Stimulated activated CD4-positive, alpha-beta T cell treated with anti-CD3 and anti-CD28 coated beads, Interleukin-2, amount 100 ng/mL, for 48 hours (primary cell): Measurements from ENCODE around the gene KCNJ4.

Experiments used
- DNase-seq, 2 donors: peaks; one replicate each; pipeline ENCODE4 v3.0.0-alpha.2; 2020

Gene KCNJ4

DNA sequence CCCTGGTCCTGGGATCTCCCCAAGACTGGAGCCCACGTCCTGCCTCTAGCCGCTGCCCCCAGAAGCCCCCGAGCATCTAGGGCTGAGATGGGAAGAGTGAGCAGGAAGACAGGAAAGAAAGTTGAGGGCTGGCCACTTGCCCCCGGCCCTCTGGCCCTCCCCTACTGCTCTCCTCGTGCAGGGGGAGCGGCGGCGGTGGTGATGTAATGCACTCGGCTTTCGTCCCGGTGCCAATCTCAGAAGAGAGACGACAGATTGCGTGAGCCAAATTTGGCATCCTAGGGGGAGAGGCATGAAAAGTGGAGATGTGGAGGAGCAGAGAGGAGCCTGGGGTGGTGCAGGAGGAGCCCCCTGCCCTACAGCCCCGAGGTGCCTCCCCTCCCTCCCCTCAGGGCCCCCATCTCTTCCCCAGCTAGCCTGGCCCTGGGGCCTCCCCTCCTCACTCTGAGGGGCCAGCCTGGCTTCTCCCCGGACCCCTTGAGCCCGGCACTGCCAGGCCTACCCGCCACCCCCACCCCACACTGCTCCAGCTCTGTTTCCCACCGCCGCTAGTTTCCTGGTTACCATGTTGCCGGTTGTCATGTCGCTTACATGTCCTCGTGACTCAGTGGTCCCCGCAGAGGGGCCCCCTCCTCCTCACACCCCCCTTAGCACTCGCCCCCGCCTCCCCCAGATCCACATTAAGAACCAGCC, 2.5 kb downstream of the KCNJ4 start:
- no peak for DNase-seq

DNA sequence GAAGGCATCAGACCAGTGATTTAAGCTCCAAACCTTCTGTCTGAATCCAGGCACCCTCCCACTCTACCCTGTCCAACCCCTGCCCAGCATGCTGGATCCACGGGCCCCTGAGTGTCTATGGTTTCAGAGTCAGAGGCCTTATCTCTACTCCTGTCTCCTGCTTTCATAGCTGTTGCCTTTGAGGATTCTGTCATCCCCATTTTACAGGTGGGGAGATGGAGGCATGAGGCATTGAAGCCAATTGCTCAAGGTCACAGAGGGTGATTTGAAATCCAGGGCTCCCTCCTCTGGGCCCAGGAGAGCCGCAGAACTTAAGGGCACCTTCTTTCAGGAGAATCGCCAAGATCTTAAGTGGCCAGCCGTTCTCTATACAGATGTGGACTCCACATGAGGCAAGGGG, 3.1 kb downstream of the KCNJ4 start:
- no peak for DNase-seq

DNA sequence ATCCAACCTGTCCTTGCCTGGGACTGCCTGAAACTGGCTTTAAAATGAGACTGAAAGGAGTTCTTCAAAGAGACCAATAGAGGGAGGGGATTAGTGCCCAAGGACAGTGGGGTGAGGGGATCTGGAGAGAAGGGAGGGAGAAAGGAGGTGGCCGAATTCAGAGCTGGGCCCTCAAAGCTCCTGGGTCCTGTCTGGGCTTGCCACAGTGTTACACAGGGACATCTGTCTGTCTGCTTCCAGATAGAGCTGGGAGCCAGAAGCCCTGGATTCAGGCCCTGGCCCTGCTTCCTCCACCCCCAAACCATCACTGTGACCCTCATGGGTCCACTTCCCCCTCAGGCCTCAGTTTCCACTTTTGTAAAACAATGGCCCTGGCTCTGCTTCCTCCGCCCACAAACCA, 3.6 kb downstream of the KCNJ4 start:
- no peak for DNase-seq

DNA sequence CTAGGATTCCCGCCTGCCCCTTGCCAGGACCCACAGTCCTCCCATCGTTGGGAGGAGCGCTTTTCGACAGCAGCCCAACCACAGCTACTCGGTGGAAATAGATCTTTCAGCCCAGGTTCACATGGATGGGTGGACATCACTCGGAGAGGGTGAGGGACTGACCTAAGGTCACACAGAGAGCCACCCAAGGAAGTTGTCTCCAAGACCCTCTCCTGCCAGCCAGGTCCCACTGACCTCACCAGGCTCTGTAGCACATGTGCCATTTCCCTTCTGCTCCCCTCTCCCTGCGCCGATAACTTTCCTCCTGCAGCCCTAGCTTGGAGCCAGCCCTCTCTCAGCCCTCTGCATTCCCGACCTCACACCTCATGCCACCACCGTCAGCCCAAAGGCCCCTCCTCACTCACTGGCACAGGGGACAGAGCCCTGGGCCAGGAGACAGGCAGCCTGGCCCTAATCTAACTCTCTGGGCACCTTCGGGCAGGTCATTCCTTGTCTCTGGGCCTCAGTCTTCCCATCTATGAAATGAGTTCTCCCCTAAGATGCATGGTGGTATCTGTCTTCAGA, 4.7 kb downstream of the KCNJ4 start:
- DNase-seq, result no peak

DNA sequence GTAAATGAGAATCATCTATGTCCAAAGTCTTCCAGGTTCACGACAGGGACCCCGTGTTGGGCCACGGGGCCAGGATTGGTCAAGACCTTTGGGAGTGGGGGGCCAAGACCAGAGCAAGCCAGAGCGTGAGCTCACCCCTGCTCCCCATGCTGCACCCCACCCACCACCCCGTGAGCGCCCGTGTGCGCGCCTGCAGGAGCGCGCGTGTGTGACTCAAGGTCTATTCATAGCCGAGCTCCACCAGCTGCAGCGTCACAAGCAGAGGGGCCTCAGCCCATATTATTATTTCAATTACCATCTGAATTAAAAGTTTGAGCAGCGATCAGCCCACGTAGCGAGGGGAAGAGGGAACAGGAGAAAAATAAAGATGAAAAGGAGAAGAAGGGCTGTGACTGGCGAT, 5.2 kb downstream of the KCNJ4 start:
- DNase-seq, result no peak

DNA sequence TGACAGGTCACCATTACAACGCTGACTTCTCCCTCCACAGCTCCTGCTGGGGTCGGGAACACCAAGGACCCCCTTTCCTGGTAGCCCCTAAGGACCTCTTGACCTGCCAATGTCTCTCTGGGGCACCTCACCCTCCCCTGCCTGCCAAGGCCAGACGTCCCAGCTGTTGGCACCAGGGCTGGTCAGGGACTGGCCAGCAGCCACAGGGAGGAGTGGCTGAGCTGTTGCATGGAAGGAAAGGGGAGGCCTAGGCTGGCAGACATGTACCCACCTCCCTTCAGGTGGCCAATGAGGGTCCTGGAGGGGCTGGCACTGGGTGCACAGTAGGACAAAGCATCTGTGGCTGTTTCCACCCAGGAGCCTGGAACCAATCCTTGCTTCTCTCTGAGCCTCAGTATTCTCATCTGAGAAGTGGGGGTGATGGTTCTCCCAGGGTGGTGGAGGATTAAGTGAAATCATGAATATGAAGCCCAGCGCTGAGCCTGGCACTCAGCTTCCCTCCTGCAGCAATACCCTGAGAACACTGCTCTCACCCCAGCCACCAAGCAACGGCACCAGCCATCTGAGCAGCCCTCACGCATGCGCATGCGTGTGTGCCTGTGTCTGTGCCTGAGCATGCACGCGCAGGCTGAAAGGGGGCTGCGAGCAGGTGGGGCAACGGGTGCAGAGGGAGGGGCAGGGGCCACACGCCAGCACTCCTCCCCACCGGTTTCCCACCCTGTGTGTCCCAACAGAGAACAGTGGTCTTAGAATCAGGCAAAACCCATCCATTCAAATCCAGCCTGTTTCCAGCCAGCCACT, 5.9 kb downstream of the KCNJ4 start:
- no peak for DNase-seq

DNA sequence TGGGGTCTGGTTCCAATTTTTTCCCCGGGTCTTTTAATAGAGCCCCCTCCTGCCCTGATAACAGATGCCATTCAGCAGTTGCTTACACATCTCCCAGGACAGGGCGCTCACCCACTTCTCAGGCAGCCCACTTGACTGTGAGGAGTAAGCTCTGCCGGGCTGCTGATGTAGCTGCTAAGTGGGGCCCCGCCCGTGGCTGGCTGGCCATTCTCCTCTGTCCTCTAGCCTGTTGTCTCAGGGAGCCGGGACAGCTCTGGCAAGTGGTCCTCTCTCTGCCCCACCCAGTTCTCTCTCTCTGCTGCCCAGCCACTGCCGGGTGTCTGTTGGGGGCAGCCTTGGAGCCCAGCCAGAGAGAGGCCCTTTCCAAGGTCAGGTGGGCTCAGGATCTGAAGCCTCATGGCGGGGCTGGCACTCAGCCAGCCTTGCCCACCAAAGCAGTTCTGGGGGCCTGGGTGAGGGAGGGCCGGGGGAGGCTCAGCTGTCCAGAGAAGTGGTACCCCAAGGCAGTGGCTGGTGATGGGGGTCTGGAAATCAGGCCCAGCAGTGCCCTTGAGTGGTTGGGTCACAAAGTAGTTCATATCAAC, 8.9 kb downstream of the KCNJ4 start:
- DNase-seq, result no peak

DNA sequence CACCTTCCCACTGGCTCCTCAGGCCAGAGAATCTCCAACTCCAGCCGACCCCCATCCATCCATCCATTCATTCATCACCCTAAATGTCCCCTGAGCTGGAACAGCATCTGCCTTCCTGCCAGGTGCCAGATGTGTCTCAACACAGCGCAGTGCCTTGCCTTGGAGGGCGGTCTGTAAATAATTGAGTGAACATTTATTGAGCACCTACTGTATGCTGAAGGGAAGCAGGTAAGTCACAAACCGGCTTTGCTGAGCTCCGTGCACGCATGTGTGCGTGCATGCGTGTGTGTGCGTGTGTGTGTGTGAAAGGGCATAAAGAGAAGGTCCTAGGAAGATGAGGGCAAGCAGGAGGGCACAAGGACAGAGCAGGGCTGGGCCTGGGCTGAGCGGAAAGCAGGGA, 10.2 kb downstream of the KCNJ4 start:
- DNase-seq, result no peak

DNA sequence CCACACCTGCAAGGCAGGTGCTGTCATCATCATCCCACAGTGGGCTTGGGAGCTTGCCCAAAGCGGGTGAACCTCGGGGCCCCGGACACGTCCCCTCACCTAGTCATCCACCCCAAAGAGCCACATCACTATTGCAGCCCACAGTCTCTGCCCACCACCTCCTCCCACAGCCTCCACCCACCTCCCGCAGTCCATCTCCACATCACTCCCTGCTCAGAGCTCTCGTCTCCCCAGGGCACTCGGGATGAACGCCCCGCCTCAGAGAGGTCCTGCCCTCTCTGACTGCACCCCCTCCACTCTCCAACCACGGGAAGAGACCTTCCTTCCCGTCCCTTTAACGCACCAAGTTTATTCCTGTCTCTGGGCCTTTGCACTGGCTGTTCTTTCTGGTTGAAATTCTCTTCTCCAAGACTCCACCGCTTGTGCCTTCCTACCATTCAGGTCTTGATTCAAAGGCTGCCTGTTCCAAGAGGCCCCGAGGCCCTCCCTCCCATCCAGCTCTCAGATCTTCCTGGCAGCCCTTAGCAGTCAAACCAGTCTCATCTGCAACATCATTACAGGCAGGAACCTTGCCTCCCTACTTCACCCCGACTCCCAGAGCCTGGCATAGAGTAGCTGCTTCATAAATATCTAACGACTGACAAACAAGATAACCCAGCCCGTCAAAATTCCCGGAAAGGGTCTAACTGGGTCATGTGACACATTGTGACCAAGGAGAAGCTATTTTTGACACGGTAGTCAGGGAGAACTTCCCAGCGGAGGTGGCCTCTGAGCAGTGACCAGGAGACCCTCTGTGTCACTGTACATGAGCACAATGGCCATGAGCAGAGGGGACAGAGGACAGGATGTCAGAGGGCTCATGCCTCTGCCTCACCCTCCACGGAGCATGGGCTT, 11.1 kb downstream of the KCNJ4 start:
- no peak for DNase-seq

DNA sequence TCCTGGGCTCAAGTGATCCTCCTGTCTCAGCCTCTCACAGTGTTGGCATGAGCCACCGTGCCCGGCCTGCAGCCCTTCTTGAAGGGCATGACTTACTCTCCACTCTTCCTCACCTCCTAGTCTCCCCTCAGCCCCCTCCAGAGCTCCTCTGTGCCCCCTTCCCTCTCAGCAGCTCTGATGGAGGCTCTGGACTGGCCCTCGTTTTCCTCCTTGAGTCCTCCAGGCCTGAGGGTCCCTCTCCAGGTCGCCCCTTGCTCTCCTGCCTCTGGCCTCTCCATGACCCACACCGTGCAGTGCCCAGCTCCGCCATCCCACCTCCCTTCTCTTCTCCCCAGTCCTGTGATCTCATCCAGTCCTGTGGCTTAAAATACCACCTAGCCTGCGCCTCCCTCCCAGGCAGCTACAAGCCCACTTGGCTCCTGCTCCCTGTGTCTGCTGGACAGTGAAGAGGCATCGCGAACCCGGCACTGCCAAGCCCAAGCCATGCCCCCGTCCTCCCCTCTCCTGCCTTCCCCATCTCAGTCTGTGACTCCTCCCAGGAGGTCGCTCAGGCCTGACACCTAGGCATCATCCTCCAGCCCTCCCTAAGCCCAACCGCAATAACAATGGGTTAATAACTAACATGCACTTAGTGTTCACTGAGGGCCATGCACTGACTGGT, 11.9 kb downstream of the KCNJ4 start:
- DNase-seq, result no peak

DNA sequence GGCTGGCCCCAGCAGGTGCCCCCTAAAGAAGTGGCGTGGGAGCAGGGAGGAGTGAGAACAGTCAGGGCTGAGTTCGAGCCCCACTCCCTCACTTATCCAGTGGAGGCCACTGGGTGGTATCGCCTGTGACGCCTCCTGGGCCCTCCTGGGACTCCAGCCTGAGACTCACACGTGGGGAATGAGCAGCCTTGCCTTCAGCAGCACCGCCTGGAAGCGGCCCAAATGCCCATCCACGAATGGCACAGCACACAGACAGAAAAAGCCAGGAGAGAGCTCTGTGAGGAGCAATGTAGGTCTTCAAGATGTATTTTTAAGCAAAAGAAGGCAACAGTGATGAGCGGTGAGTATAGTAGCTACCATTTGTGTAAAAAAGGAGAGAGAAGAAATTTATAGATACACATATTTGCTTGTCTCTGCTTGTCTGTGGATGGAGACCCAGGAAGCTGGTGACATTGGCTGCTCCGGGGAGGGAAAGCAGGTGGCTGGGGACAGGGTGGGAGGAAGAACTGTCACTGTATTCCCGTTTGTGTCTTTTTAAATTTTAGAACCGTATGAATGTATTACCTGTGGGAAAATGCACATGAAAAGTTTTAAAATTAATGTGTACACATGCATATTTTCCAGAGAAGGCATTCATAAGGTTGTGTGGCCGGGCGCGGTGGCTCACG, 13.2 kb downstream of the KCNJ4 start:
- DNase-seq, result no peak

DNA sequence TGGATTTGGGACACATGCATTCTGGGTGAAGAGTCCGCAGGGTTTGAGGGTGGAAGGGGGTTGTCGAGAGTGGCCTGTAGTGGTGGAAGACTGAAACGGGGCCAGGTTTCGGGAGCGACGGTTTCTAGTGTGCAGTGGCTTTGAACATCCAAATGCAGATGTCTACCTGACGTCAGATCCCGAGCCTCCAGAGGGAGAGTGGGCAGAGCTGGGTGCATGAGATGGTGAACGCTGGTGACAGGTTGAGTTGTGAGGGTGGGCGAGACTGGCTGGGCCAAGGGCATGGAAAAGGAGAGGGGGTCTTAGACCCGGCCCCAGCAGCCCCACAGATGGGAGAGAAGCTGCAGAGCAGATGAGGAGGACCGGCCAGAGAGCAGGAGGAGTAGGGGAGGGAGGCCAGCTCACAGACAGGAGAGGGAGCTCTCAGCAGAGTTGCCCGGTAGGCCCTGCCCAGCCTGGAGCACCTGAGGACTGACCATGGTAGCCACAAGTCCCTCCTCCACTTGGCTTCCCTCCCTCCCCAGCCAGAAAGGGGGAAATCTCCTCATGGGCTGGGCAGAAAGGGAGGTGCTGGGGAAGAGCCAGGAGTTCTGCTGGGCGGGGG, 14.2 kb downstream of the KCNJ4 start:
- DNase-seq, result no peak

DNA sequence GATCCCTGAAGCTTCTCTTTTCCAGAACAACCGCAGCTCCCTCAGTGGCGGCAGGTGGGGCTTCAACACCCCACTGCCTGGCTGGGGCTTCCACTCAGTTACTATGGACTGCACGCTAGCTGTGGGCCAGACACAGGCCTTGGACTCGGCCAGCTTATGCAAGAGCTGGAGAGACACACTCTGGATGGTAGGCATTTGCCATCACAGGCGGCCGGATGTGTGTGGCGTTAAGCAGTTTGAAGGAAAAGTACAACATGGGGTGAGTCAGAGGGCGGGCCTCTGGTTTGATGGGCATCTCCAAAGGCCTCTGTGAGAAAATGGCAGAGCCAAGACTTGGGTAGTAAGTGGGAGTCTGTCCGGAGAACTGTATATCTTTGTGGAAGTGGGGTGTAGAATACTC, 17.6 kb downstream of the KCNJ4 start:
- no peak for DNase-seq

DNA sequence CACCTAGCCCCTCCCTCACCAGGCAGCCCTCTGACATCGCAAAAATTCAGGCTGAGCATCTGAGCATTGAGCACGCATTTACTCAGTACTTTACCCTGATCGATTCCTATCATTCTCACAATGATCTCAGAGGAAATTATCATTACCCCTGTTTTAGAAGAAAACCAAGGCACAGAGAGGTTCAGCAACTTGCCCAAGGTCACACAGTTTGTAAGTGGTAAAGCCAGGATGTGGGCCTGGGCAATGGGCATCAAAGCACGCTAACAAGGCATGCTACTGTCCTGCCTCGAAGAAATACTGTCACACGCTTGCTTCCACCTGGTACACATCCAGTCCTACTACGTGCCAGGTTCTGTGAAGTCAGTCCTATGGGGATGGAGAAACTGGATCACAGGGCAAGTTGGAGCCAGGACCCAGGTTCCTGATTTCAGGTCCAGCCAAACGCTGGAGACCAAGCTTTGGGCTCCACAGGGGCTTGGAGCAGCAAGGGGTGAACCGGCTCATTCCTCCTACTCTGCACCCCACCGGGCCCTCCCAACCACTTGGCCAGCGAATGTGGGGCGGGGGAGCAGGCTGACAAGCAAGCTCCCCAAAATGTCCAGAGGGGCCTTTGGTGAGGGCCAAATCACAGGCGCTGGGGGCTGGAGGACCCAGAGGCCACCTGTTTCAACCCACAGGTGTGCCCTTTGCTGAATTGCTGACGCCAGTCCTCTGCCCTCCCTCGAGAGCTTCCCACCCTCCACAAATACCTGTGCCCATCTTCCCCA, 18.2 kb downstream of the KCNJ4 start:
- no peak for DNase-seq

DNA sequence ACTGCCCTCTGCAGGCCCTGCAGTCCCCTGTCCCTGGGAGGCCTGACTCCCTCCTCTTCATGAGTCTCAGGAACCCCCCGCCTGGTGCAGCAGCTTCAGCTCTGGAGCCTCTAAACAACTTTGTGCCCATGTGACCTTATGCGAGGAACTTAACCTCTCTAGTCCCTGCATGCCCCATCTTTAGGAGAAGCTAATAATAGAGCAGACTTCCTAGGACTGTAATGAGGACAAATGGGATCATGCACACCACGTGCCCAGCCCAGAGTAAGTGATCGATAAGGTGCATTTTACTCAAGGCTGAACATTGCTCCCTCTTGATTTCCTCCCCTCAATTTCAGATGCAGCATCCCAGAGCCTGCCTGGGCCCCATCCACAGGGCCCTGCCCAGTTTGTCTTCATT, 19.0 kb downstream of the KCNJ4 start:
- DNase-seq, result no peak

DNA sequence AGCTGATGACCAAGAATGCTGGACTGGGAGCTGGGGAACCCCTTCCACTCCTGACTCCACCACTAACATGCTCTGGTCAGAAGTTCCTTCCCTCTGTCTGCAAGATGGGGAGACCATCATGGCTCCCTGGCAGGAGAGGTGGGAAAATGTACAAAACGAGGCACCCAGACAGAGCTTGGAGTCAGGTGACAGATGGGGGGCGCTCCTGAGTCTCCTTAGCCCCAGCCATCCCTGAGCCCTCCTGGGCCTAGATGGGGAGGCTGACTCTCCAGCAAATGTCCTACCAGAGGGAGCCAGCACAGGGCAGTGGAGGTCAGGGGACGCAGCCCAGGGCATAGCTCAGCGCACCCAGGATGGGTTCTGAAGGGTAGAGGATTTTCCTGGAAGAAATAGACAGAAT, 20.0 kb downstream of the KCNJ4 start:
- DNase-seq, result no peak

DNA sequence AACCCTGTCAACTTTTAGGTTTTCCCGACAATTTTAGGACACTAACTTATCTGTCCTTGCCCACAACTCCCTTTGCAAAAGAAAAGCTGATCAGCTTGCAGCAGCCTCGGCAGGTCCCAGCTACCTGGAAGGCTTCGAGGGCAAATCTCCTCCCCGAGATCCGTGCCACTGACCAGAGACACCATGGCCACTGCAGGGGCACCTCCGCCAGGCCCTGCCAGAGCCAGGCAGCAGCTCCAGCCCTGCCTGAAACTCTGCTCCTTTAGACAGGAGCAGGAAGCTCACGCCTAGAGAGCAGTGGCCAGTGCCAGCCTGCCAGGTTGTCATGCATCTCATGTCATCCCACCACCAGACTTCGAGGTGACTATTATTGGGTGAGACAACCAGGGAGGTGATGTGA, 21.1 kb downstream of the KCNJ4 start:
- no peak for DNase-seq

DNA sequence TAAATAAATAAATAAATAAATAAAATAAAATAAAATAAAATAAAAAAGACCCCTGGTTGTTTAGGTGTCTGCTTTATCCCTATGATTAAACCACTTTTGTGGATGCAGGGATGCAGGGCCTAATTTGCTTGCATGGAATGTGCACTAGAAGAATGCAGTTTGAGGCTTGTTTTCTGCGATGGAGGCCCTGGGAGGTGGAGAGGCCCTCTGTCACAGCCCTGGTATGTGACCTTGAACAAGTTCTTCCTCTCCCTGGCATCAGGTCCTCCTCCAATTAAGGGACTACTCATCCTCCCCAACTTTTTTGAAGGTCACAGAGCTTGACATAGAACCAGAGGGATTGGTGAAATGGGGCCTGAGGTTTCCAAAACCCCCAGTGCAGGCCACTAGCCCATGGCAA, 22.7 kb downstream of the KCNJ4 start:
- DNase-seq, result no peak

DNA sequence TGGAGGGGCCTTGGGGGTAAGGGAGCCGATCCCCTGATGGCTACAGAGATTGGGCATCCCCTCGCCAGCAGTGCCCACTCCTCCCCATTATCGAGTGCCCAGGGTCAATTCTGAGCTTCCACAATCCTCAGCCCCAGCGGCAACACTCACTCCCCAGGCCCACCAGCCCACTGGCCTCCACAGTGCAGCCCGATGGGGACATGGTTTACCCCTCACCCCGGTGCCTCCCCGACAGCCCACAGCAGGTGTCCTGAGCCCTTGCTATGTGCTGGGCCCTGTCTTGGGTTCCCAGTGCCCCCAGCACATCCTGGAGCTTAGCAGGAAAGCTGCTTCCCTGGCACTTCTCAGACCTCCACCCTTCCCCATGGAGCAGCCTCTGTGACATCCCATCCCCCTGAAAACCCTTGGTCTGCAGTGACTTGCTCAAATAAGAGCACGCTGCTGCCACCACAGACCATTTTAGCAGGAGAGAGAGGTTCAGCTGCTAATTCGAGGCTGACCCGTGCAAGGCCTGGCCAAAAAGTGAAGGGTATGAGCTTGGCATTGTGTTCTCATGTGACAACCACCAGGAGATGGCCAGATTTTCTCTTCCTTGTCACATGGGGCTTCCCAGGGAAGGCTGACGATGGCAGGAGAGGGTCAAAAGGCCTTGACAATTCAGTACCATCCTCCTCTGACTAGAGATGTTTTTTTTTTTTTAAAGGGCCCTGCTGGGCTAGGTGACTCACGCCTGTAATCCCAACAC, 23.6 kb downstream of the KCNJ4 start:
- no peak for DNase-seq
